Measurements from ENCODE around the gene KISS1R.

KISS1R gene

DNA sequence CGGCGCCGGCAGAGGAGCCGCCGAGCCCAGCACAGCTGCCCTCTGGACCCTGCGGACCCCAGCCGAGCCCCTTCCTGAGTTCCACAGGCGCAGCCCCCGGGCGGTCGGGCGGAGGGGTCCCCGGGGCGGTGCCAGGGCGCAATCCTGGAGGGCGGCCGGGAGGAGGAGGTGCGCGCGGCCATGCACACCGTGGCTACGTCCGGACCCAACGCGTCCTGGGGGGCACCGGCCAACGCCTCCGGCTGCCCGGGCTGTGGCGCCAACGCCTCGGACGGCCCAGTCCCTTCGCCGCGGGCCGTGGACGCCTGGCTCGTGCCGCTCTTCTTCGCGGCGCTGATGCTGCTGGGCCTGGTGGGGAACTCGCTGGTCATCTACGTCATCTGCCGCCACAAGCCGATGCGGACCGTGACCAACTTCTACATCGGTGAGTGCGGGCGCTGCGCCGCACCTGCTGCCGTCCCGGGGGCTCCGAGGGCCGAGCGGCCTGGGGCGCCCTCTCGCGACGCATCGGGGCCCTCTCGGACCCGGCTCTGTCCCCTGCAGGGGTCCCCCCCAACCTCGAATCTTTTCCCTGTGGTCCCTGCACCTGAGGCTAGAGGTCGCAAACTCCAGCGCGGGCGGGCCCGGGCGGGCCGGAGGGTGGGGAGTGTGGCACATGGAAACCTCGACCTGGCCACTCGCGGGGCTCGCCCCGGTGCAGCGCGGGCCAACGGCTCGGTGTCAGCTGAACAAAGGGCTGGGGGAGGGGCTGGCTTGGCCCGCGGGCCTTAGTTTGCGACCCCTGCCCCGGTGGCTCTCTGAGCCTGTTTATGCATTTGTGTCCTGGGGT lies at the start of gene KISS1R:
Gene KISS1R (plus strand): TSS at position 11 of the 829 bp plus-strand sequence. CDS start 170 bp downstream, at position 181.
- no peak for TF ChIP-seq GATA2 (IDR thresholded peaks at IDR 0.05; ENCODE audit: low read depth, low read length)
- no peak for TF ChIP-seq GATA3 (IDR thresholded peaks at IDR 0.05; ENCODE audit: low read depth, low read length)

GRCh38 chr19:867855-868457 lies 49.2 kb upstream of the KISS1R start:
- no peak for TF ChIP-seq GATA3 (IDR thresholded peaks at IDR 0.05; ENCODE audit: low read depth, low read length)
- no peak for TF ChIP-seq GATA2 (IDR thresholded peaks at IDR 0.05; ENCODE audit: low read depth, low read length)

- TF ChIP-seq GATA2 (IDR thresholded peaks at IDR 0.05; ENCODE audit: low read depth, low read length) (no peak), GATA3 (IDR thresholded peaks at IDR 0.05; ENCODE audit: low read depth, low read length) (no peak)
Measured at GRCh38 chr19:868458-869244, 48.5 kb upstream of the KISS1R start.

- TF ChIP-seq GATA3 (IDR thresholded peaks at IDR 0.05; ENCODE audit: low read depth, low read length) = no peak
- no peak for TF ChIP-seq GATA2 (IDR thresholded peaks at IDR 0.05; ENCODE audit: low read depth, low read length)
Measured at GRCh38 chr19:869245-870177, 47.6 kb upstream of the KISS1R start.

DNA sequence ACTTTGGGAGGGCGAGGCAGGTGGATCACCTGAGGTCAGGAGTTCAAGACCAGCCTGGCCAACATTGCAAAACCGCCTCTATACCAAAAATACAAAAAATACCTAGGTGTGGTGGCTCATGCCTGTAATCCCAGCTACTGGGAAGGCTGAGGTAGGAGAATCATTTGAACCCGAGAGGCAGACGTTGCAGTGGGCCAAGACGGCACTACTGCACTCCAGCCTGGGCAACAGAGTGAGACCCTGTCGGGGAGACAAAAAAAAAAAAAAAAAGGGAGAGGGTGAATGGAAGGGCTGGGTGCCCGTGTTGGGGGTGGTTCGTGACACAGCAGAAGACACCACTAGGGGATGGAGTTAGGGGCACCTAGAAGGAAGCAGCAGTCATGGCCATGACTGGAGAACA lies 46.8 kb upstream of the KISS1R start:
- no peak for TF ChIP-seq GATA3 (IDR thresholded peaks at IDR 0.05; ENCODE audit: low read depth, low read length)
- no peak for TF ChIP-seq GATA2 (IDR thresholded peaks at IDR 0.05; ENCODE audit: low read depth, low read length)

GRCh38 chr19:870963-871401 lies 46.2 kb upstream of the KISS1R start:
- no peak for TF ChIP-seq GATA3 (IDR thresholded peaks at IDR 0.05; ENCODE audit: low read depth, low read length)
- TF ChIP-seq GATA2 (IDR thresholded peaks at IDR 0.05; ENCODE audit: low read depth, low read length) = no peak

GRCh38 chr19:871446-872265 lies 45.5 kb upstream of the KISS1R start:
- no peak for TF ChIP-seq GATA3 (IDR thresholded peaks at IDR 0.05; ENCODE audit: low read depth, low read length)
- TF ChIP-seq GATA2 (IDR thresholded peaks at IDR 0.05; ENCODE audit: low read depth, low read length) = no peak

DNA sequence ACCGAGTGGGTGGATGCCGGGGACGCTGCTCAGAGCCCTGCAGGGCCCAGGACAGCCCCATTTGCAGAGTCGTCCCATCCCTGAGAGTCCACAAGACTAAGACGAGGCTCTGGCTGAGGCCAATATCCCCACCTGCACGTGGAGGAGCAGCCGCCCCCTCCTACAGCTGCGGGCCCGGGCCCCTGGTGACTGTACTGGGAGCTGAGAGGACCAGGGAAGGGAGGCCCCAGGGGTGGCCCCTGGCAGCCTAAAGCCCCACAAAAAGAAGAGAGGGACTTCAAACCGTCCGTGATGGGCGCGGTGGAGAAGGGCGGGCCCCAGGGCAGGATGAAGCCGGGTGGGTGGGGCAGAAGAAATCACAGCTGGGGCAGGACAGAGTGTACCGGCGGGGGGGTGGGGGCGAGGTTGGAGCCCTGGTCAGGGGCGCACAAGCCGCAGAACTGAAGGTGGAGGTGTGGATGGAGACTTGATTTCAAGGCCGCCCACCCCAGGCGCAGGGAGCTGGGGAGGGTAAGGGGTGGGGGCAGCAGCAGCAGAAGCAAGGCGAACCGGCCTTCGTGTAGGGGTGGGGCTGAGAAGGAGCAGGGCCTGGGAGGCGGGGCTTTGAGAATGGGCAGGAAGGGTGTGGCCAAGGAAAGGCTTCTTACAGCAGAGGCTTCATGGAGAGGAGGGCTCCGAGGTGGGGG lies 44.7 kb upstream of the KISS1R start:
- TF ChIP-seq GATA2 (IDR thresholded peaks at IDR 0.05; ENCODE audit: low read depth, low read length) (no peak), GATA3 (IDR thresholded peaks at IDR 0.05; ENCODE audit: low read depth, low read length) (no peak)

GRCh38 chr19:873084-873483 lies 44.0 kb upstream of the KISS1R start:
- TF ChIP-seq GATA2 (IDR thresholded peaks at IDR 0.05; ENCODE audit: low read depth, low read length) = no peak
- no peak for TF ChIP-seq GATA3 (IDR thresholded peaks at IDR 0.05; ENCODE audit: low read depth, low read length)

- TF ChIP-seq GATA3 (IDR thresholded peaks at IDR 0.05; ENCODE audit: low read depth, low read length) (no peak), GATA2 (IDR thresholded peaks at IDR 0.05; ENCODE audit: low read depth, low read length) (no peak)
Measured at GRCh38 chr19:873561-874041, 43.5 kb upstream of the KISS1R start.

- TF ChIP-seq GATA3 (IDR thresholded peaks at IDR 0.05; ENCODE audit: low read depth, low read length) (no peak), GATA2 (IDR thresholded peaks at IDR 0.05; ENCODE audit: low read depth, low read length) (no peak)
Measured at GRCh38 chr19:875265-875879, 41.8 kb upstream of the KISS1R start.
